Measurements from ENCODE around the gene SLC25A10.

SLC25A10 gene

GRCh38 chr17:81712468-81713003 lies 452 bp downstream of the SLC25A10 start (continued):
- TF ChIP-seq ZBTB20 (tag by site-specific recombination; IDR thresholded peaks at IDR 0.05) (peak; percentile 61), ZNF223 (tag by site-specific recombination; IDR thresholded peaks at IDR 0.05) (no peak), ZNF37A (tag by site-specific recombination; IDR thresholded peaks at IDR 0.05) (no peak), TCF7L2 (IDR thresholded peaks at IDR 0.05; ENCODE audit: borderline replicate concordance, low read depth, low read length) (peak; percentile 88), RBAK (tag by site-specific recombination; IDR thresholded peaks at IDR 0.05) (no peak), ZNF155 (tag by site-specific recombination; IDR thresholded peaks at IDR 0.05) (no peak), IKZF3 (tag by site-specific recombination; IDR thresholded peaks at IDR 0.05) (0 out of 2 replicates have a peak, but pooled peaks have one; percentile 36), ZNF280C (tag by site-specific recombination; IDR thresholded peaks at IDR 0.05) (no peak), ZNF501 (tag by site-specific recombination; IDR thresholded peaks at IDR 0.05) (no peak), ZNF768 (tag by site-specific recombination; IDR thresholded peaks at IDR 0.05) (0 out of 2 replicates have a peak, but pooled peaks have one; percentile 38), ZBTB26 (tag by site-specific recombination; optimal IDR thresholded peaks at IDR 0.05) (peak; percentile 48), ZNF791 (tag by site-specific recombination; IDR thresholded peaks at IDR 0.05) (no peak), ZNF585B (tag by site-specific recombination; IDR thresholded peaks at IDR 0.05) (no peak), GLIS2 (tag by site-specific recombination; IDR thresholded peaks at IDR 0.05) (peak; percentile 84), ZBTB1 (tag by site-specific recombination; IDR thresholded peaks at IDR 0.05) (no peak), ZNF350 (tag by site-specific recombination; IDR thresholded peaks at IDR 0.05) (no peak), GLI4 (tag by site-specific recombination; IDR thresholded peaks at IDR 0.05) (no peak), SETDB1 (IDR thresholded peaks at IDR 0.05; ENCODE audit: insufficient read length, low read length) (no peak), KLF10 (tag by site-specific recombination; IDR thresholded peaks at IDR 0.05) (peak; percentile 46; the same call in 1 of the 2 replicates), SCRT1 (tag by site-specific recombination; IDR thresholded peaks at IDR 0.05; ENCODE audit: borderline replicate concordance) (no peak), ZNF660 (tag by site-specific recombination; IDR thresholded peaks at IDR 0.05) (no peak), ZNF621 (tag by site-specific recombination; IDR thresholded peaks at IDR 0.05) (no peak), KLF17 (tag by site-specific recombination; IDR thresholded peaks at IDR 0.05) (no peak), PRDM4 (tag by site-specific recombination; IDR thresholded peaks at IDR 0.05) (no peak), ZBTB8A (tag by site-specific recombination; IDR thresholded peaks at IDR 0.05) (peak; percentile 83), ZNF211 (tag by site-specific recombination; IDR thresholded peaks at IDR 0.05; ENCODE audit: low read depth) (no peak), ZNF214 (tag by site-specific recombination; IDR thresholded peaks at IDR 0.05; ENCODE audit: borderline replicate concordance) (no peak), ZBTB17 (tag by site-specific recombination; IDR thresholded peaks at IDR 0.05) (peak; percentile 20; the same call in 1 of the 2 replicates), PBX3 (CRISPR knock-in tag; IDR thresholded peaks at IDR 0.05) (no peak)
- TF ChIP-seq, protein P1, sequence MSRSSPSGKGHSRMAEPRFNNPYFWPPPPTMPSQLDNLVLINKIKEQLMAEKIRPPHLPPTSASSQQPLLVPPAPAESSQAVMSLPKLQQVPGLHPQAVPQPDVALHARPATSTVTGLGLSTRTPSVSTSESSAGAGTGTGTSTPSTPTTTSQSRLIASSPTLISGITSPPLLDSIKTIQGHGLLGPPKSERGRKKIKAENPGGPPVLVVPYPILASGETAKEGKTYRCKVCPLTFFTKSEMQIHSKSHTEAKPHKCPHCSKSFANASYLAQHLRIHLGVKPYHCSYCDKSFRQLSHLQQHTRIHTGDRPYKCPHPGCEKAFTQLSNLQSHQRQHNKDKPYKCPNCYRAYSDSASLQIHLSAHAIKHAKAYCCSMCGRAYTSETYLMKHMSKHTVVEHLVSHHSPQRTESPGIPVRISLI (tag by site-specific recombination; IDR thresholded peaks at IDR 0.05) = no peak
- TF ChIP-seq, protein P2, sequence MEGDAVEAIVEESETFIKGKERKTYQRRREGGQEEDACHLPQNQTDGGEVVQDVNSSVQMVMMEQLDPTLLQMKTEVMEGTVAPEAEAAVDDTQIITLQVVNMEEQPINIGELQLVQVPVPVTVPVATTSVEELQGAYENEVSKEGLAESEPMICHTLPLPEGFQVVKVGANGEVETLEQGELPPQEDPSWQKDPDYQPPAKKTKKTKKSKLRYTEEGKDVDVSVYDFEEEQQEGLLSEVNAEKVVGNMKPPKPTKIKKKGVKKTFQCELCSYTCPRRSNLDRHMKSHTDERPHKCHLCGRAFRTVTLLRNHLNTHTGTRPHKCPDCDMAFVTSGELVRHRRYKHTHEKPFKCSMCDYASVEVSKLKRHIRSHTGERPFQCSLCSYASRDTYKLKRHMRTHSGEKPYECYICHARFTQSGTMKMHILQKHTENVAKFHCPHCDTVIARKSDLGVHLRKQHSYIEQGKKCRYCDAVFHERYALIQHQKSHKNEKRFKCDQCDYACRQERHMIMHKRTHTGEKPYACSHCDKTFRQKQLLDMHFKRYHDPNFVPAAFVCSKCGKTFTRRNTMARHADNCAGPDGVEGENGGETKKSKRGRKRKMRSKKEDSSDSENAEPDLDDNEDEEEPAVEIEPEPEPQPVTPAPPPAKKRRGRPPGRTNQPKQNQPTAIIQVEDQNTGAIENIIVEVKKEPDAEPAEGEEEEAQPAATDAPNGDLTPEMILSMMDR (tag by site-specific recombination; IDR thresholded peaks at IDR 0.05) = peak; percentile 72
